ENCODE data around the gene PRKN.

Gene PRKN

DNA sequence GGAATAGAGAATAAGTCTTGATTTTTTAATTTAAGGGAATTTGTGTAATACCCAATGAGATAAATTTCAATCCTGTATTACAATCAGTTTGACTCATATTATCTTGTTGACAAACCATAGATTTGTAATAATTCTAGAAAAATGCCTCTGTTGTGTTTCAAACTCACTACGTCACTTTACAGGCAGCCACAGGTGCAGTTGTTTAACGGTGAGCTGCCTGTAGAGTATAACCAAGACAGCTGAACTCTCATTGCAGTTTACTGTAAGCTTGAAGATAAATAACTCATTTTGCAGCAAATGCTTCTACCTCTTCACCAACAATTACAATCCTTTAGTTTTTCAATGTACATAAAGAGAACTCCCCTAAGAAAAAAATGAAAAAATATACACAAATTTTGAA is 114.3 kb downstream of the PRKN start:
- DNase-seq, result no peak

GRCh38 chr6:162612613-162613012 is 115.0 kb downstream of the PRKN start:
- no peak for DNase-seq

DNA sequence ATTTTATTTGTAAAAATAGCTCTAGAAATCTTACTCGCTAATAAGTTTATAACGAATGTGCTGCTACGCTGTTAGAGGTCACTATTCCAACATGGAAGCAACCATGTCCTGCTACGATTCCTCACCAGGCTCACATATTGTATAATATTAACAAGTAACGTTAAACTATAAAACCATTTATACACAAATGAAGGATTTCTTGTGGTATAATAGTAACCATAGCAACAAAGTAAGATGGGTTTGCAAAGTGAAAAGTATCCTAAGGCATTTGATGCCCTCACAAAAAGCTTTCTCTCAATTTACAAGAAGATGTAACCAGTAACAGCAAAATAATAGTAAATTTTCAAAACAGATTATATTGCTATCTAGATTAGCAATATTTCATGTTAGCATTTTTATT is 117.2 kb downstream of the PRKN start:
- DNase-seq, result no peak

DNA sequence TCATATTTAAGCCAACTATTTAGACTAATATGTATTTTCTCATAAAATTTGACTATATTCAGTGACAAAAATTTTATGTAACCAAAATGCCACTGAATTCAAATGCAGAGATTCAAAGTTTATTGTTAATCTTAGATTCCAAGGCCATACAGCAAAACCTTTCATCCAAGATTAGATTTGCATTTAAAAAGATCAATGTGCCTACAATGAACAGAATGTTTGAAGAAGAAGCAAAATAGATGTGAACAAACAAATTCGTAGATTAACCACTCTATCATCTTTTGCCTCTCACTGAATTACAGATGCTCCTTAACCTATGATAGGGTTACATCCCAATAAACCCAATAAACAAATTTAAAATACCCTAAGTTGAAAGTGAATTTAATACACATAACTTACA is 121.7 kb downstream of the PRKN start:
- no peak for DNase-seq

DNA sequence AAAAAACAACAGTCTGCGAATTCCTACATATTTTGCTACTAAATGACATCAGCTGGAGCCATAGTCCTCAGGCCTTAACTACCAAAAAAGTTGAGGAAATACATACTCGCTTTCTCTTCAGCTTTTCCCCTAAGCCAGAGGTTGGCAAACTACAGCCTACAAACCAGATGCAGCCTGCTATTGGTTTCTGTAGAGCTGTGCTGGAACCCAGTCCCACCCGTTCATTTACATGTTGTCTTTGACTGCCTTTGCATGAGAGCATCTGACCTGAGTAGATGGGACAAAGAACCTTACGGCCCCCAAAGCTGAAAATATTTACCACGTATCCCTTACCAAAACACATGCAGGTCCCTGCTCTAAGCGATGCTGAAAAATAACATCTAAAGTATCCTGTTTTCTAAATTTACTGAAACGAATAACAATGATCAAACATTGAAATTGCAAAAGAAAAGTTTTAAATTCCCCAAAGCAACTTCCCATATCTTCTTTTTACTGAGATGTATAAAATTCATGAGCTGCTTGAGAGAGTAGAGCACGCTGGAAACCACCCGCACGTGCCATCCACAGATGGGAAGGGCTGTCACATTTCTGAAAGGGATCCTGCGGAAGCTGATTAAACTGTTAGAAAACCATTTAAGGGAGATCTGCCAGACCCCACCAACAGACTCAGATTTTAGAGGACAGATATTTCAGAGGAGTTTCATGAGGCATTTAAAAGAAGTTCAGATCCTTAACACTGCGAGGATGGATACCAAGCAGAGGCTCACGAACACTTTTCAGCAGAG is 124.1 kb downstream of the PRKN start:
- DNase-seq, result no peak

GRCh38 chr6:162602759-162603158 is 124.8 kb downstream of the PRKN start:
- no peak for DNase-seq

DNA sequence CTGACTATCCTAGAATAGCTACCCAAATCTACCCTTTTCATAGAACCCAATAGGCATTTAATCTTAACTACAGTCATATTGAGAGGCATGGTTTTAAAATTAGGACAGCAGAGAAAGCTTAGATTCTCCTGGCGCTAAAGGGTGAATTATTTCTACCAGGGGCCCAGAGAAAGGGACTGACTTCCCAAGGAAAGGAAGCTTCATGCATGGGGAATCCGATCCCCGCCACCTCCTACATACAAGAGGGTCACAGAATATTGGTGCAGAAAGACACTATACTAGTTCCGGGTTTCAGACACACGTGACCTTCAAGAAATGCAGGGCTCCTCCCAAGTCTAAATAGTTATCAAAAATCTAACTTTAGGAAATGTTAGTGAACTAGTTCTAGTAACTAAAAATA is 130.9 kb downstream of the PRKN start:
- no peak for DNase-seq

GRCh38 chr6:162591517-162591916 is 136.0 kb downstream of the PRKN start:
- DNase-seq, result no peak

DNA sequence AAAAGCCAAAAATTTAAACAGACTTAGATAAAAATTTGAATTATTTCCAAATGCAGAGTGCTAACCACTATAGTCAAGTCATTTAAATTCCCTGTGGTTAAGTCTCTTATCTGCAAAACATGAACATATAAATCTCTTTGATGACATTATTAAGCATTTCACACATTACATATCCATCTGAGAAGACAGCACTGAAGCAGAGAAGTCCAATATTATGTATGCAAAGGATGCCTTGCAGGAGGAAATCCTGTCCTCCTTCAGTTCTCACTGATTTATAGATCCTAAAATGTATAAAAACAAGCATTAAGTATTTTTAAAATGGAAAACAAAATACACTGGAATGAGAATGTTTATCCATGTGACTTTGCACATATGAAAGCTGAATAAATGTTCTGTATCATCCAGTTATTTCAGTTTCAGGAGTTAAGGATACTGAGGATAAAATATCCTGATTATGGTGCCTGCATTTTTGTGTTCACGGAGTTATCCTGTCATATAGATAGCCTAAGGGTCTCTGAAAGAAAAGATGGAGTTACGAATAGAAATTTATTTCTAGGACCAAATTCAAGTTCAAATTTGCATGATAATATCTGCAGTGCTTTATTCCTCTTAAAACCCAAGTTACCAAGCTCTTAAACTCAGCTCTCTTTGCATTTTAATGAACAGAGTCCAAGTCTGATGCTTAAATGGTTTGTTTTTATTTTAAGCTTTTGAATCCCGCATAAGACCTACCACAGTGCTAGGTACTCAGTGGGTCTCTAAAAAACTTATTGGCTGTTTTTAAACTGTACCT is 145.4 kb downstream of the PRKN start:
- DNase-seq, result no peak

- no peak for DNase-seq
Measured at GRCh38 chr6:162580619-162581018, 146.9 kb downstream of the PRKN start.

DNA sequence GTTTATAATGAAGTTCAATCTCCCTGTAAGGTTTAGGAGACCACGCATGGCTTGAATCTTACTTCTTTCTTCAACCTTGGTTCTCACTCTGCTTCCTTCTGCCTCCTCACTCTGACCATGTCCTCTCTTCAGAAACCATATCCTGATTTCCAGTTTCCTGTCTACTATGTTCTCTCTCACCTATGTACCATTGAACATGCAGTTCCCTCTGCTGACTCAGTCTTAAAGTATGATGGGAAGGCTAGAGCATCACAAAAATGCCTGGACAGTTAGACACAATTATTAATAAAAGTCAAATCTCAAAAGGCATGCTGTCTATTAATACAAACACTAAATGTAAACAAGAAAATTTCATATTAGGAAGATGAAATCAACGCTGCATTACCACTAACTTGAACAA is 151.6 kb downstream of the PRKN start:
- no peak for DNase-seq

DNA sequence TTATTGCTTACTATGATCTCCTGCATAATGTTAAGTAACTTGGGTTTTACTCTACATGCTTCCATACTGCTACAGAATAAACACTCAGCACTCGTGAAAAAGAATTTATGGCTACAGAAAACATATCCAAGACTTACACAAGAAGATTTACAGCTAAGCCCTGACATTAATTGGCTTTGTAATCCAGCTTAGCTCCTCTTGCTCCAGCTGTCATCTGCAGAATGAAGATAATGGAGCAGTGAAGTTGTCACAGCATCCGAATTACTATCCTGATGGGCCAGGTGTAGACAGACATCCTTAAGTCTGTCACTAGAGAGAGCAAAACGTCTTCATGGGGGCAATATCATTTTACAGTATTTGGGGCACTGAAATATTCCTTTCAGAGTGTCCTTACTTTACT is 155.3 kb downstream of the PRKN start:
- DNase-seq, result no peak

DNA sequence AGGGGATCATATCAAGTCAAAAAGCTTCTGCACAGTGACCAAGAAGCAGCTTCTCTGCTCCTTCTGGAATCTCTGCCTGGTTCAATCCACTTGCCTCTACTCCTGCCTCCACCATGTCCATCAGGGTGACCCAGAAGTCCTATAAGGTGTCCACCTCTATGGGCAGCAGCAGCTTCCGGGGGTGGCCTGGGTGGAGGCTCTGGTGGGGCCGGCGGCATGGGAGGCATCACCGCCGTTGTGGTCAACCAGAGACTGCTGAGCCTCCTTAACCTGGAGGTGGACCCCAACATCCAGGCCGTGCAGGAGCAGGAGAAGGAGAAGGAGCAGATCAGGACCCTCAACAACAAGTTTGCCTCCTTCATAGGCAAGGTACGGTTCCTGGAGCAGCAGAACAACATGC is 159.3 kb downstream of the PRKN start:
- DNase-seq, result no peak

DNA sequence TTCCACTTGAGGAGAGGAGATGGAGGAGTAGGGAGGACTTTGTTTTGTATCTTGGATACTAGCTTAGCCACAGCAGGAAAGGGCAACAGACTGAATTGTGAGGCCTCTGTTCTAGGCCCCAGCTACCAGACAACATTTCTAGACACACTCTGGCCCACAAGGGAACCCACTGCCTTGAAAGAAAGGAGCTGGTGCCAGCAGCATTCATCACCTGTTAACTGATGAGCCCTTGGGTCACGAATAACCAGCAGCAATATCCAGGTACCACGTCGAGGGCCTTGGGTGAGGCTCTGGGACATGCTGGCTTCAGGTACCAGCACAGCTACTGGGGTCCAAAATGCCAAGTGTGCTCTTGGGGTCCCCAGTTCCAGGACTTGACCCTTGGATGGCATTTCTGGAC is 165.5 kb downstream of the PRKN start:
- no peak for DNase-seq

DNA sequence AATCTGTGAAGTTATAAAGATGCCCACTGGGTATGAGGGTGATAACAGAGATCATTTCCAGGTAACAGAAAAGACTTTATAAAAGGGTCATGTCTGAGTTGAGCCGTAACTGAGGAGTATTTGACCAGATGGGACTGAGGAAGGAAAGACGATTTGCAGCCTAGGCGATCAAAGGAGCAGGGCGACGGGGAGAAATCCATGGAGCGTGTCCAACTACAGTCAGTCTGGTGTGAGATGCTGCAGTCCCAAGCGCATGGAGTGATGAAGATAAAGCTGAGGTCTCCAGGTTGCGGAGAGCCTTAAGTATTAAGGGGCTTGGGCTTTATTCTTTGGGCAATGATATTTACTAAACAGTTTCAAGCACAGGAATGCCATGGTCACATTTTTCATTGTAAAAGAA is 166.7 kb downstream of the PRKN start:
- DNase-seq, result no peak

GRCh38 chr6:162554531-162554930 is 173.0 kb downstream of the PRKN start:
- no peak for DNase-seq

- no peak for DNase-seq
Measured at GRCh38 chr6:162546905-162547304, 180.7 kb downstream of the PRKN start.

GRCh38 chr6:162543221-162543620 is 184.3 kb downstream of the PRKN start:
- DNase-seq, result no peak

GRCh38 chr6:162541019-162541601 is 186.5 kb downstream of the PRKN start:
- no peak for DNase-seq

- DNase-seq, result no peak
Measured at GRCh38 chr6:162539321-162539720, 188.2 kb downstream of the PRKN start.

DNA sequence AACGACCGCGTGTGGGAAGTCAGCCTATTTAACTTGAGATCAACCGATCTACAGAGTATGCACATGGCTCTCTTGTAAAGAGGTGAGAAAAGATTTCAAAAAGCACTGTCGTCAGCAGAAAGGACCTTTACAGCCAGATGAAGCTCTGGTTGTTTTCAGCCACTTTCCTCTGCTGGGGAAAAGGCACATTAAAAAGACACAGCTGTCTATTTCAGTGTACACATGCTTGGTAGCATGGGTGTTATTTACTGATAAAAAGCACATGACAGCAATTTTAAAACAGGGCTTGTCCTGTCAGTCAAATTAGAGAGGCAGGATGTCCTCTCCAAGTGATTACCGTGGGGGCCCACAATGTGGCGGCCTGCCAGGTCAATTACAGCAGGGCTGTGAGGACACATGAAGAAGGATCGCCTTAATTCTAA is 188.9 kb downstream of the PRKN start:
- no peak for DNase-seq

DNA sequence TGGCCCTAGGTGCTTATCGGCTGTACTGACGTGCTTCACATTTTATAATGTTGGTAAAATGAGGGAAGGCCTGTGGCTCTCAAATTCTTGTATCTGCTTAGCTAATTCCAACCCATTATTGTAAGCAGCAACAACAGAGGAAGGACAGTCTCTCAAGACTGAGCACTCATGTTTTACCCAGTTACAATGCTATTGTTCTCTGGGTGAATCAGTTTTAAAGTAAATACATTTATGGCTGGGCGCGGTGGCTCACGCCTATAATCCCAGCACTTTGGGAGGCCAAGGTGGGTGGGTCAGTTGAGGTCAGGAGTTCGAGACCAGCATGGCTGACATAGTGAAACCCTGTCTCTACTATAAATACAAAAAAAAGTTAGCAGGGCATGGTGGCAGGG is 194.6 kb downstream of the PRKN start:
- no peak for DNase-seq

- DNase-seq, result no peak
Measured at GRCh38 chr6:162532283-162533008, 195.1 kb downstream of the PRKN start.
